CD4-positive, alpha-beta T cell treated with Interferon alpha-2 for 1 hour (primary cell): ENCODE data around the gene LDLRAD3.

Experiments used
- DNase-seq, 2 donors: peaks; one replicate each; pipeline ENCODE4 v3.0.0-alpha.2; 2020 to 2022

LDLRAD3 gene

GRCh38 chr11:36108881-36109589 lies 165.2 kb downstream of the LDLRAD3 start:
- DNase-seq, result no peak

GRCh38 chr11:36109590-36109849 lies 165.7 kb downstream of the LDLRAD3 start:
- DNase-seq, result no peak

- no peak for DNase-seq
Observed at GRCh38 chr11:36109850-36110606, 166.2 kb downstream of the LDLRAD3 start.

DNA sequence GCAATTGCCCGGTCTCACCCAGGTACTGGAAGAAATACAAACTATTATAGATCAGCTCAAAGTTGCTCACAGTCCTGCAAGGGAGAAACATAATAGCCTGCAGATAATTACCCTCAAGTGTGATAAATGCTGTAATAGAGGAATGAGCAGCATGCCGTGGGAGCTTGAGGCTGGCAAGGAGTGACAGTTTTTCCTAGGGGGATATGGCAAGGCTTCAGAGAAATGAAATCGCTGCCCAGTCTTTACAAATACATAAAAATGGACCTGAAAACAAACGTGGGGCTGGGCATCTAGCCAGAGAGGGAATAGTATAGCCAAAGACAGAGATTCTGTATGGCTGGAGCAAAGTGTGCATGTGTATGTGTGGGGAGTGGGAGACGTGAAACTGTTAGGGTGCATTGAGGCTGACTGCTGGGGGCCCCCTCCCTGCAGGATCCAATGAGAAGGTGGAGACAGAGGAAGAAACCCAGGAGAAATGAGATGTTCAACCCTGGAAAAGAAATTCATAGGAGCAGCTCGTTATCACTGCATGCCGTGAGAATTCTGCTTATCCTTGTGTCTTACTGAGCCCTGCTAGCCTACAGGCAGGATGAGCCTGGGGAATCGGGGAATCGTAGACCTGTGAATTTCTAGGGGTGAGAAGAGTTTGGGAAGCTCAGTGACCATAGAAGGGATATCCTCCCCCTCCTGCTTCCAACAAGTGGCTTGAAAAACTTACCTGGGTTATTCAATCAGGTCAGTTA lies 167.0 kb downstream of the LDLRAD3 start:
- no peak for DNase-seq

DNA sequence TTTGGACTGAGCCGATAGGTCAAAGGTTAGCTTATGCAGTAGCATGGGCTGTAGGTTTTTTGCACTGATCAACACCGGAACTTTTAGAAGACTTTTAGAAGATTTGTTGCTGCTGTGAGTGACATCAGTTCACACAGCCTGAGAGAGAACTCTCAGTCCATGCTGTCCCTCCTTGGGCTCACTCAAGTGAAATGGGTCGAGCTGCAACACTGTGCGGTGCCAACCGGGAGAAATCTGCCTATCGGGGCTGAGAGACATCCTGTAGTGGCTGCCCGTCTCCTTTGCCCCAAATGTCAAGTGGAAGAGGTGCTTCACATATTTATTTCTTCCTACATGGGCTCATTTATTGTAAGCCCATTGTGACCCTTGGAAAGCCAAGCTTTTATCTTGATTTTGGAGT lies 170.2 kb downstream of the LDLRAD3 start:
- no peak for DNase-seq

DNA sequence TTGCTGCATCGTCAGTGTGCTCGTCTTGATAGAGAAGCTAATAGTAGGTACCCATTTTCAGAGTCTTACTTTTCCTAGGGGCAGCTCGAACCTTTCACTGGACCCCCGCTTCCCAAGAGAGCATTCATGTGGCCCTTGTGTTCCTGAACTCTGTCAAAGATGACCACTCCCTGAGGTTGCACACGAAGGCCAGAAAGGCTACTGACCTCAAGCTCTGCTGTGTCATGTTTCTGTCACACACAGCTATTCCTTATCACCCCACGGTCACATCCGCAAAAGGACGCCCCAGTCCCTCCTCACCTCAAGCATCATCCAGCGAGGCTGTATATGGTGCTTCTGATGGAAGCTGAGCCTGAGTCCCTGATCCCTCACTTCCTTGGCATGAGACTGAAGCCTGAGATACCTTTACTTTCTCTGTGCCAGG lies 171.5 kb downstream of the LDLRAD3 start:
- DNase-seq, result no peak

- DNase-seq, result no peak
Observed at GRCh38 chr11:36116161-36116560, 172.3 kb downstream of the LDLRAD3 start.

GRCh38 chr11:36118084-36118483 lies 174.2 kb downstream of the LDLRAD3 start:
- no peak for DNase-seq

- no peak for DNase-seq
Observed at GRCh38 chr11:36119300-36119699, 175.4 kb downstream of the LDLRAD3 start.

- no peak for DNase-seq
Observed at GRCh38 chr11:36121054-36121453, 177.2 kb downstream of the LDLRAD3 start.

DNA sequence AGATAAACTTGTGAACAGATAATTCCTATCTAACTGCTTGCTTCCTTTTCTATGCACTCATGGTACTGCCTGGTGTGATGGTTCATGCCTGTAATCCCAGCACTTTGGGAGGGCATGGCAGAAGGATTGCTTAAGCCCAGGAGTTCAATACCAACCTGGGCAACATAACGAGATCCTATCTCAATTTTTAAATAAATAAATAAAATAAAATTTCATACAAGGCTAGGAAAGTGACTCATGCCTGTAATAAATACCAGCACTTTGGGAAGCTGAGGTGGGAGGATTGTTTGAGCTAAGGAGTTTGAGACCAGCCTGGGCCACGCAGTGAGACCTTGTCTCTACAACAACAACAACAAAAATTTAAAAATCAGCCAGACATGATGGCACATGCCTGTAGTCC lies 178.8 kb downstream of the LDLRAD3 start:
- DNase-seq, result no peak

- no peak for DNase-seq
Observed at GRCh38 chr11:36123336-36124101, 179.7 kb downstream of the LDLRAD3 start.

- no peak for DNase-seq
Observed at GRCh38 chr11:36126678-36127077, 182.8 kb downstream of the LDLRAD3 start.

DNA sequence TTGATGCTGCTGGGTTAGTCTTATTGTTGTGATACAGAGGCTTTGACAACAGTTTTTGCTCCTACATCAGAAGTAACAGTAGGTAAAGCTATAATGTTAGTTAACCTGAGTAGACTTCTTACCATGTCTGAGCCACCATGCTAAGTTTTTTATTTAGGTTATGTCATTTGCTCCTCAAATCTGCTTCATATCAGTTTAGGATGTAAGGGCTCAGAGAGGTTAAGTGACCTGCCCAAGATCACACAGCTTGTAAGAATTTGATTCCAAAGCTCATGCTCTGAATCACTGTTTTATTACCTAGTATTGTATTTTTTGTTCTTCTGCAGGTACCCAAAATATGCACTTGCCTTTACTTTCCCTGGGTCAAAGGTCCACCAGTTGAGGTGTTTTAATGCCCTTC lies 183.7 kb downstream of the LDLRAD3 start:
- no peak for DNase-seq

DNA sequence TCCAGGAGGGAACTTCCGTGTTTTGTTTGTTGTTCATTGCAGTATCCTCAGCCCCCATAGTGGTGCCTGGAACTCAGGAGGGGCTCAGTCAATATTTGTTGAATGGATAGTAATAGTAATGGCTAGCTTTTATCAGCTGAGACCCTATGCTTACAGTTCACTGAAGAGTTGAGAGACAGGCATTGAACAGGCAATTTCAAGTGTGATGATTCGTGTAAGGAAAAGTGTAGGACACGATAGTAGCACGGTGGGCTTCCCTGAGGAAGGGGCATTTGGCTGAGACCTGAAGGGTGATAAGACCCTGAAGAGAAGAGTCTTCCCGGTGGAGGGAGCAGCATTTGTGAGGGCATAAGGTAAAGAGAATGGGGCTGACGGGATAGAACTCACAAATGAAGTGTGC lies 186.1 kb downstream of the LDLRAD3 start:
- DNase-seq, result no peak

GRCh38 chr11:36130401-36130800 lies 186.5 kb downstream of the LDLRAD3 start:
- no peak for DNase-seq

- no peak for DNase-seq
Observed at GRCh38 chr11:36131721-36132397, 188.0 kb downstream of the LDLRAD3 start.

GRCh38 chr11:36132940-36133339 lies 189.1 kb downstream of the LDLRAD3 start:
- DNase-seq, result no peak

GRCh38 chr11:36135076-36135475 lies 191.2 kb downstream of the LDLRAD3 start:
- no peak for DNase-seq

DNA sequence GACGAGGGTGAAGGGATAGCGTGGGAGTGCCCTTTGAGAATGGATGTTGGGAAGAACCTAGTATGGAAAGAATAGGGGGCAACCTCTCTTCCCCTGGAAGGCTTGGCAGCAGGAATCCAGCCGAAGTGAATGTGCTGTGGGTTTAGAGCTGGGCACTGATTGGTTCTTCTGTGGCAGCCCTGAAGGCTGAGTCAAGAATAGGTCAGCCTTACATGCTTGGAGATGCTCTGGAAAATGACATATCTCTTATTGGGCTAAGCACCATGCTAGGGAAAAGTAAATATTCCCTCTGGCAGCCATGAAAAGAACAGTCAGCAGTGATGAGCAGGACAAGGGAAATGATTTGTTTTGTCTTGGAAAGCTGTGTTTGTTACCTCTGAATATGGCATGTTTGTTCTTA lies 195.9 kb downstream of the LDLRAD3 start:
- no peak for DNase-seq

DNA sequence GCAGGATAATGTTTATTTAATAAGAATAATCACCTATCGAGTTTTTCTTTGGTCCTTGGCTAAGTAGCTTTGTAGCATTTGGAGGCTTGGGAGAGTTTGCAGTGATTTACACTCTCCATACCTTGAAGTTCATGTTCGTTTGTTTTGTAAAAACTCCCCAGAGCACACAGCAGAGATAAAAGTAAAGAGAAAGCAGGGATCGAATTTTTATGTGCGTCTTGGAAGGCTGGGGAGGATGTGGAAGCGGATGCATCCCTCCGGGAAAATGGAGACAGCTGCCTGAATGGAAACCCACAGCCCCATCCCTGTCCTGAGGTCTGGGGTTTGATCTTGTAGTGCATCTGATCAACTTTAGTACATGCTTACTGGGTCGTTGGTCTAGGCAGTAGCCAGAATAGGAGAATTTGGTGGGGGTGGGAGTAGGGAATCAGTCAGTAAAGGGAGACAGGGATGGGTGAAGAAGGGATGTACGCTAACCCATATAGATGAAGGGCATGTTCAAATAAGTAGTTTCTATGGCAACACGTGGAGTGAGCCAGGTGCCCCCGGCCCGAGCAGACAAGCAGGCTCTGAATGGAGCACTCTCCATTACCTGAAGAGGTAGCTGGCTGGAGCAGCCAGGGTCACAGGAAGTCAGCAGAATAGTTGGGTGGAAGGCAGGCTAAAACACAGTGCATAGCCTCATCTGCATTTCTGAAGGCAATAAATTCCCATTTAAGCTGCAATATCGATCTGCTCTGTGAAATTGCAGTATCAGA lies 197.5 kb downstream of the LDLRAD3 start:
- DNase-seq, result no peak

GRCh38 chr11:36141956-36142355 lies 198.1 kb downstream of the LDLRAD3 start:
- no peak for DNase-seq
